ENCODE data around the gene VPS50.
"Not testable (repeated sequence)": the region's sequence is repeated elsewhere in the genome, so short reads cannot be mapped to it uniquely, and the experiment has no call there.

VPS50 gene

GRCh38 chr7:93359520-93360198 lies 127.5 kb downstream of the VPS50 start:
- DNase-seq (ENCODE audit: extremely low read depth, insufficient read length): no peak
- no peaks in the 10 kb centered on the region for H3K27me3 ChIP-seq (replicated peaks; ENCODE audit: control insufficient read depth, insufficient read depth, low read length)
- H3K4me3 ChIP-seq (replicated peaks; ENCODE audit: low read depth, low read length): no peak overlapping the region
- TF ChIP-seq CTCF (IDR thresholded peaks at IDR 0.05; ENCODE audit: insufficient read depth, low read length, poor library complexity, severe bottlenecking): no peak
- H3K36me3 ChIP-seq (ENCODE audit: control insufficient read depth, insufficient read depth, low read length): no peaks in the 10 kb centered on the region

- Histone ChIP-seq H3K27me3 (replicated peaks; ENCODE audit: control insufficient read depth, insufficient read depth, low read length) (no peaks in the 10 kb centered on the region), H3K4me3 (replicated peaks; ENCODE audit: low read depth, low read length) (no peak overlapping the region), H3K36me3 (ENCODE audit: control insufficient read depth, insufficient read depth, low read length) (no peaks in the 10 kb centered on the region)
- DNase-seq (ENCODE audit: extremely low read depth, insufficient read length): no peak
- TF ChIP-seq CTCF (IDR thresholded peaks at IDR 0.05; ENCODE audit: insufficient read depth, low read length, poor library complexity, severe bottlenecking): no peak
Measured at GRCh38 chr7:93361853-93362252, 129.7 kb downstream of the VPS50 start.

- DNase-seq (ENCODE audit: extremely low read depth, insufficient read length): no peak
- Histone ChIP-seq H3K36me3 (ENCODE audit: control insufficient read depth, insufficient read depth, low read length) (no peaks in the 10 kb centered on the region), H3K4me3 (replicated peaks; ENCODE audit: low read depth, low read length) (no peak overlapping the region), H3K27me3 (replicated peaks; ENCODE audit: control insufficient read depth, insufficient read depth, low read length) (no peaks in the 10 kb centered on the region)
- no peak for TF ChIP-seq CTCF (IDR thresholded peaks at IDR 0.05; ENCODE audit: insufficient read depth, low read length, poor library complexity, severe bottlenecking)
Measured at GRCh38 chr7:93364806-93365205, 132.6 kb downstream of the VPS50 start.

- no peak for DNase-seq (ENCODE audit: extremely low read depth, insufficient read length)
- TF ChIP-seq CTCF (IDR thresholded peaks at IDR 0.05; ENCODE audit: insufficient read depth, low read length, poor library complexity, severe bottlenecking): no peak
- H3K4me3 ChIP-seq (replicated peaks; ENCODE audit: low read depth, low read length): no peak overlapping the region
- no peaks in the 10 kb centered on the region for H3K36me3 ChIP-seq (ENCODE audit: control insufficient read depth, insufficient read depth, low read length)
- H3K27me3 ChIP-seq (replicated peaks; ENCODE audit: control insufficient read depth, insufficient read depth, low read length): no peaks in the 10 kb centered on the region
Measured at GRCh38 chr7:93365341-93365740, 133.2 kb downstream of the VPS50 start.

- DNase-seq (ENCODE audit: extremely low read depth, insufficient read length): no peak
- TF ChIP-seq CTCF (IDR thresholded peaks at IDR 0.05; ENCODE audit: insufficient read depth, low read length, poor library complexity, severe bottlenecking): no peak
- Histone ChIP-seq H3K36me3 (ENCODE audit: control insufficient read depth, insufficient read depth, low read length) (no peaks in the 10 kb centered on the region), H3K4me3 (replicated peaks; ENCODE audit: low read depth, low read length) (no peak overlapping the region), H3K27me3 (replicated peaks; ENCODE audit: control insufficient read depth, insufficient read depth, low read length) (no peaks in the 10 kb centered on the region)
Measured at GRCh38 chr7:93366816-93367215, 134.7 kb downstream of the VPS50 start.

GRCh38 chr7:93367254-93367653 lies 135.1 kb downstream of the VPS50 start:
- DNase-seq (ENCODE audit: extremely low read depth, insufficient read length): no peak
- TF ChIP-seq CTCF (IDR thresholded peaks at IDR 0.05; ENCODE audit: insufficient read depth, low read length, poor library complexity, severe bottlenecking): no peak
- Histone ChIP-seq H3K4me3 (replicated peaks; ENCODE audit: low read depth, low read length) (no peak overlapping the region), H3K27me3 (replicated peaks; ENCODE audit: control insufficient read depth, insufficient read depth, low read length) (no peaks in the 10 kb centered on the region), H3K36me3 (ENCODE audit: control insufficient read depth, insufficient read depth, low read length) (no peaks in the 10 kb centered on the region)

GRCh38 chr7:93370937-93371336 lies 138.8 kb downstream of the VPS50 start:
- H3K4me3 ChIP-seq (replicated peaks; ENCODE audit: low read depth, low read length); DNase-seq (ENCODE audit: extremely low read depth, insufficient read length); H3K36me3 ChIP-seq (ENCODE audit: control insufficient read depth, insufficient read depth, low read length); H3K27me3 ChIP-seq (replicated peaks; ENCODE audit: control insufficient read depth, insufficient read depth, low read length): not testable (repeated sequence)
